HepG2 (cell line): ENCODE measurements around the gene LRBA. TPM values are rescaled to one million over a fixed set of nuclear protein-coding genes. Genes with fewer than 3 reads are reported as not detected.

Source experiments
- ATAC-seq: fragments of 200-7000 bp; cut with Tn5 transposase; 3 replicates; pipeline ENCODE4 v1.9.1; 2020; ENCODE audit warnings: mild to moderate bottlenecking, moderate library complexity
- BruUV-seq: library from RNA; stranded (reverse); fragments of 400-500 nt; replicated peaks from 2 replicates; lab custom pipeline; 2021; lab: Mats Ljungman, UMichigan
- CTCF ChIA-PET: fragments of 300-600 bp; formaldehyde crosslinking; extraction: SDS; loops from one replicate; lab custom pipeline; 2021; ENCODE audit warnings: low total read pairs, inconsistent platforms, low intra/inter-chr PET ratio; lab: Yijun Ruan, JAX
- POLR2A ChIA-PET: fragments of 350-600 bp; sonication (Branson Sonifier 250); formaldehyde crosslinking; loops from one replicate; lab custom pipeline; 2020; ENCODE audit warnings: antibody characterized with exemption, inconsistent platforms; lab: Yijun Ruan, JAX
- DNase-seq: peaks from one replicate; pipeline ENCODE4 v3.0.0-alpha.2; 2015; ENCODE audit warnings: low spot score
- FAIRE-seq: peaks from 3 replicates; lab custom pipeline; 2011; peaks lifted over from hg19 to GRCh38; lab: Jason Lieb, UNC
- H2AFZ ChIP-seq: one replicate; pipeline ENCODE4 v1.6.1; 2011; ENCODE audit warnings: low read length, inconsistent platforms
- H3K27ac ChIP-seq: fragments of 300-600 bp; 3 replicates; pipeline ENCODE4 v1.8.0; 2011; ENCODE audit warnings: mixed run types, mild to moderate bottlenecking, mixed read lengths, low read length, inconsistent platforms; ENCODE audit not compliant: insufficient read depth; ENCODE audit errors: extremely low read length
- H3K27me3 ChIP-seq, 2 experiments: fragments of 200-600 bp in 1 of 2; 2 replicates in 1 of 2; 3 replicates in 1 of 2; pipeline versions ENCODE4 v1.6.0 to v1.8.0; 2011; ENCODE audit warnings: low read length in 2 of 2, mild to moderate bottlenecking in 2 of 2, moderate library complexity in 2 of 2, inconsistent platforms in 1 of 2; ENCODE audit not compliant: insufficient read depth in 2 of 2, control insufficient read depth in 1 of 2
- H3K36me3 ChIP-seq, 2 experiments: fragments of 200-600 bp in 1 of 2; replicated peaks in 1 of 2; 2 replicates in 1 of 2; 3 replicates in 1 of 2; pipeline versions ENCODE4 v1.5.1 to v1.8.0; 2011; ENCODE audit warnings: low read length in 2 of 2, inconsistent platforms in 1 of 2; ENCODE audit not compliant: insufficient read depth in 2 of 2, control insufficient read depth in 1 of 2
- H3K4me1 ChIP-seq: 2 replicates; pipeline ENCODE4 v1.5.1; 2012; ENCODE audit warnings: low read length, inconsistent platforms; ENCODE audit not compliant: insufficient read depth
- H3K4me2 ChIP-seq: 2 replicates; pipeline ENCODE4 v1.6.0; 2011; ENCODE audit warnings: low read depth, low read length, inconsistent platforms
- H3K4me3 ChIP-seq, 3 experiments: fragments of 200-600 bp in 1 of 3; sonication (generic), shearing (Covaris generic) in 1 of 3; replicated peaks in 1 of 3; 2 replicates each; pipeline ENCODE4 v1.5.1; 2011 to 2016; ENCODE audit warnings: low read length in 3 of 3, inconsistent platforms in 2 of 3, low read depth in 2 of 3, mild to moderate bottlenecking in 2 of 3, control low read depth in 1 of 3, mixed read lengths in 1 of 3; ENCODE audit not compliant: insufficient read depth in 1 of 3
- H3K79me2 ChIP-seq: one replicate; pipeline ENCODE4 v1.6.1; 2011; ENCODE audit warnings: low read length, inconsistent platforms; ENCODE audit not compliant: insufficient read depth
- H3K9ac ChIP-seq: 2 replicates; pipeline ENCODE4 v1.6.0; 2011; ENCODE audit warnings: mild to moderate bottlenecking, low read depth, low read length, inconsistent platforms; ENCODE audit not compliant: insufficient read depth
- H3K9me3 ChIP-seq: 2 replicates; pipeline ENCODE4 v1.5.1; 2012; ENCODE audit warnings: mild to moderate bottlenecking, low read length
- H4K20me1 ChIP-seq: 2 replicates; pipeline ENCODE4 v1.6.0; 2011; ENCODE audit warnings: inconsistent platforms, mild to moderate bottlenecking, low read length, moderate library complexity; ENCODE audit not compliant: insufficient read depth
- EED ChIP-seq: sonication (generic); formaldehyde crosslinking; IDR thresholded peaks from 2 replicates; pipeline ENCODE4 v1.5.0; 2020; ENCODE audit warnings: mild to moderate bottlenecking, missing genetic modification reagents
- ELF3 ChIP-seq: IDR thresholded peaks from 2 replicates; pipeline ENCODE4 v1.6.1; 2016; ENCODE audit warnings: missing genetic modification reagents, missing compliant biosample characterization
- HMGXB3 ChIP-seq: sonication (generic); formaldehyde crosslinking; IDR thresholded peaks from 2 replicates; pipeline ENCODE4 v1.4.0; 2020; ENCODE audit warnings: missing genetic modification reagents, borderline replicate concordance
- NFAT5 ChIP-seq: sonication (generic); formaldehyde crosslinking; IDR thresholded peaks from 2 replicates; pipeline ENCODE4 v1.4.0; 2020; ENCODE audit warnings: missing genetic modification reagents
- PBX3 ChIP-seq: sonication (generic); formaldehyde crosslinking; IDR thresholded peaks from 2 replicates; pipeline ENCODE4 v1.8.1; 2023; ENCODE audit warnings: missing genetic modification reagents, inconsistent platforms, borderline replicate concordance
- RFXANK ChIP-seq: IDR thresholded peaks from 2 replicates; pipeline ENCODE4 v1.6.1; 2016
- SATB2 ChIP-seq: sonication (generic); formaldehyde crosslinking; IDR thresholded peaks from 2 replicates; pipeline ENCODE4 v1.5.0; 2020; ENCODE audit warnings: missing genetic modification reagents
- ZNF160 ChIP-seq: sonication (generic); formaldehyde crosslinking; IDR thresholded peaks from 2 replicates; pipeline ENCODE4 v1.8.0; 2022; ENCODE audit warnings: mild to moderate bottlenecking, inconsistent platforms, missing genetic modification reagents
- ZNF768 ChIP-seq: sonication (generic); formaldehyde crosslinking; IDR thresholded peaks from 2 replicates; pipeline ENCODE4 v1.4.0; 2020; ENCODE audit warnings: missing genetic modification reagents
- WGBS: methylation state at CpG from one replicate; pipeline ENCODE4 v1.1.6; 2017; ENCODE audit warnings: low lambda C conversion rate; 5-methylcytosine and 5-hydroxymethylcytosine counted together
- in situ Hi-C: cut with HindIII; loops from 2 replicates; pipeline ENCODE4 v1.10.0; 2017; ENCODE audit warnings: low pct_unique_long_range_greater_than_20kb; ENCODE audit not compliant: extremely low pct_ligation_motif_present
- intact Hi-C: fragments of 100-400 bp; cut with micrococcal nuclease; formaldehyde crosslinking; loops from one replicate; pipeline ENCODE4 v1.10.0; 2022; ENCODE audit not compliant: unreplicated experiment
- polyA plus RNA-seq, 8 experiments: library from polyadenylated mRNA; depleted of rRNA in 3 of 8; stranded (reverse) in 7 of 8; unstranded in 1 of 8; fragments of >200 nt; fragmentation: Illumina TruSeq in 4 of 8; extraction: Trizol in 4 of 8; gene quantifications; 2 replicates each; pipeline versions ENCODE4 v1.2.1 to v1.2.3, GENCODE V29; 2011 to 2016; ENCODE audit warnings: low read depth in 4 of 8, missing spikeins in 1 of 8, mixed read lengths in 1 of 8; ENCODE audit not compliant: insufficient read depth in 1 of 8
- total RNA-seq, 5 experiments: library from RNA; depleted of rRNA; stranded (reverse); fragments of >200 nt; fragmentation: Illumina TruSeq; extraction: Trizol; gene quantifications; 2 replicates each; pipeline ENCODE4 v1.2.3, GENCODE V29; 2016; ENCODE audit warnings: low read depth in 1 of 5

The LRBA gene
- total and polyA plus RNA-seq, 2 of the 13 experiments (the other 11 are each of a cell fraction or from before 2014, with no cell fraction given) = 21.0 to 37.2 TPM

- Histone ChIP-seq H3K4me3 (no peak overlapping the region), H3K27ac (no peak overlapping the region), H3K4me1 (peaks cover 1% of the 10 kb centered on the region; the same call in 1 of the 2 replicates), H3K9ac (no peak overlapping the region), H2AFZ (no peak overlapping the region)
- DNase-seq (no peak), ATAC-seq (no peak), FAIRE-seq (no peak)
- BruUV-seq = no TSS peak
- no peak for TF ChIP-seq RFXANK (CRISPR knock-in tag)
- no peak for TF ChIP-seq PBX3 (CRISPR knock-in tag)
- no peak for TF ChIP-seq HMGXB3 (CRISPR knock-in tag)
- no peak for TF ChIP-seq ELF3
- no peak for TF ChIP-seq SATB2 (CRISPR knock-in tag)
- no peak for TF ChIP-seq ZNF160 (CRISPR knock-in tag)
- TF ChIP-seq ZNF768 (CRISPR knock-in tag) = no peak
- TF ChIP-seq NFAT5 (CRISPR knock-in tag) = no peak
- TF ChIP-seq EED = no peak
- TF ChIP-seq, all 625 proteins: peak for 0
- no peaks in the 10 kb centered on the region; the same call in 1 of the 2 replicates for H4K20me1 ChIP-seq
- peaks cover 41% of the 10 kb centered on the region for H3K79me2 ChIP-seq
- intact Hi-C loops (no loop called here), in situ Hi-C loops (no loop called here)
- over 99% methylated on average over 7 of the region's 7 CpGs for WGBS
- ChIA-PET CTCF (no interaction called here), POLR2A (no interaction called here)
- no peaks in the 10 kb centered on the region for H3K27me3 ChIP-seq
- no peaks in the 10 kb centered on the region for H3K9me3 ChIP-seq
- peaks cover 1 to 2% of the 10 kb centered on the region in 2 experiments; a peak in 2 of 5 replicates for H3K36me3 ChIP-seq
- H3K4me2 ChIP-seq = no peak overlapping the region
Measured at GRCh38 chr4:151000747-151001429, 14.2 kb downstream of the LRBA start.
